Measurements from ENCODE around the gene IGFLR1.

IGFLR1 gene

GRCh38 chr19:35780058-35780457 lies 37.8 kb upstream of the IGFLR1 start:
- Histone ChIP-seq H3K27ac (no peak overlapping the region), H3K36me3 (peaks cover 76% of the 10 kb centered on the region), H3K4me1 (ENCODE audit: control insufficient read depth in 1 of 2, insufficient read depth in 1 of 2, low read depth in 1 of 2, low read length in 1 of 2) (peaks cover 9 to 12% of the 10 kb centered on the region in 2 experiments), H3K27me3 (no peaks in the 10 kb centered on the region), H3K9me3 (no peaks in the 10 kb centered on the region), H3K4me3 (ENCODE audit: low read depth in 1 of 2, low read length in 1 of 2) (no peak overlapping the region)
- TF ChIP-seq, protein P1, sequence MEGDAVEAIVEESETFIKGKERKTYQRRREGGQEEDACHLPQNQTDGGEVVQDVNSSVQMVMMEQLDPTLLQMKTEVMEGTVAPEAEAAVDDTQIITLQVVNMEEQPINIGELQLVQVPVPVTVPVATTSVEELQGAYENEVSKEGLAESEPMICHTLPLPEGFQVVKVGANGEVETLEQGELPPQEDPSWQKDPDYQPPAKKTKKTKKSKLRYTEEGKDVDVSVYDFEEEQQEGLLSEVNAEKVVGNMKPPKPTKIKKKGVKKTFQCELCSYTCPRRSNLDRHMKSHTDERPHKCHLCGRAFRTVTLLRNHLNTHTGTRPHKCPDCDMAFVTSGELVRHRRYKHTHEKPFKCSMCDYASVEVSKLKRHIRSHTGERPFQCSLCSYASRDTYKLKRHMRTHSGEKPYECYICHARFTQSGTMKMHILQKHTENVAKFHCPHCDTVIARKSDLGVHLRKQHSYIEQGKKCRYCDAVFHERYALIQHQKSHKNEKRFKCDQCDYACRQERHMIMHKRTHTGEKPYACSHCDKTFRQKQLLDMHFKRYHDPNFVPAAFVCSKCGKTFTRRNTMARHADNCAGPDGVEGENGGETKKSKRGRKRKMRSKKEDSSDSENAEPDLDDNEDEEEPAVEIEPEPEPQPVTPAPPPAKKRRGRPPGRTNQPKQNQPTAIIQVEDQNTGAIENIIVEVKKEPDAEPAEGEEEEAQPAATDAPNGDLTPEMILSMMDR (IDR thresholded peaks at IDR 0.05), result no peak

DNA sequence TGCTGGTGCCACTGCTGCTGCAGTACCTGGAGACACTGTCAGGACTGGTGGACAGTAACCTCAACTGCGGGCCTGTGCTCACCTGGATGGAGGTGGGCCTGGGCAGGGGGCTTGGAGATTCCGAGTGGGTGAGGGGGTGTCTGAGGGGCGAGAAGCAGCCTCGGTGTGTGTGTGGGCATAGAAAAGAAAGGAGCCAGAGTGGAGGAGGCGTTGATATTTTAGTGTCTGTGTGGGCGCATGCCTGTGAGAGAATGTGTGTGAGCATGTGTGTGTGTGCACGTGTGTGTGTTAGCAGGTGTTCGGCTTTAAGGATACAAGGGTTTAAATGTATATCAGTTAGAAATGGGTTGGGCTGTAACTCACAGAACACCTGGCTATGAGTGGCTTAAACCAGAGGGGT lies 36.8 kb upstream of the IGFLR1 start:
- Histone ChIP-seq H3K36me3 (peaks cover 65% of the 10 kb centered on the region), H3K27me3 (no peaks in the 10 kb centered on the region), H3K9me3 (no peaks in the 10 kb centered on the region), H3K27ac (no peak overlapping the region), H3K4me1 (ENCODE audit: control insufficient read depth in 1 of 2, insufficient read depth in 1 of 2, low read depth in 1 of 2, low read length in 1 of 2) (peaks cover 15 to 19% of the 10 kb centered on the region in 2 experiments), H3K4me3 (ENCODE audit: low read depth in 1 of 2, low read length in 1 of 2) (no peak overlapping the region)
- TF ChIP-seq, protein P1 (IDR thresholded peaks at IDR 0.05), result no peak

GRCh38 chr19:35777961-35778360 lies 35.7 kb upstream of the IGFLR1 start:
- peaks cover 55% of the 10 kb centered on the region for H3K36me3 ChIP-seq
- H3K27me3 ChIP-seq, result no peaks in the 10 kb centered on the region
- no peak overlapping the region for H3K4me3 ChIP-seq (ENCODE audit: low read depth in 1 of 2, low read length in 1 of 2)

GRCh38 chr19:35777086-35777841 lies 35.0 kb upstream of the IGFLR1 start:
- Histone ChIP-seq H3K9me3 (no peaks in the 10 kb centered on the region), H3K4me1 (ENCODE audit: control insufficient read depth in 1 of 2, insufficient read depth in 1 of 2, low read depth in 1 of 2, low read length in 1 of 2) (peaks cover 15 to 19% of the 10 kb centered on the region in 2 experiments), H3K4me3 (ENCODE audit: low read depth in 1 of 2, low read length in 1 of 2) (no peak overlapping the region), H3K36me3 (peaks cover 48% of the 10 kb centered on the region), H3K27ac (no peak overlapping the region), H3K27me3 (no peaks in the 10 kb centered on the region)
- TF ChIP-seq, protein P1 (IDR thresholded peaks at IDR 0.05), result no peak

More at GRCh38 chr19:35777961-35778360, 35.7 kb upstream of the IGFLR1 start:
- TF ChIP-seq, protein P1 (IDR thresholded peaks at IDR 0.05), result no peak
- H3K27ac ChIP-seq, result no peak overlapping the region
- peaks cover 15 to 19% of the 10 kb centered on the region in 2 experiments for H3K4me1 ChIP-seq (ENCODE audit: control insufficient read depth in 1 of 2, insufficient read depth in 1 of 2, low read depth in 1 of 2, low read length in 1 of 2)
- no peaks in the 10 kb centered on the region for H3K9me3 ChIP-seq

GRCh38 chr19:35776102-35776788 lies 34.0 kb upstream of the IGFLR1 start:
- H3K4me3 ChIP-seq (ENCODE audit: low read depth in 1 of 2, low read length in 1 of 2), result peak overlapping the region; percentile 74 to 93
- peaks cover 37% of the 10 kb centered on the region for H3K36me3 ChIP-seq
- no peak overlapping the region for H3K27ac ChIP-seq
- H3K27me3 ChIP-seq, result no peaks in the 10 kb centered on the region
- TF ChIP-seq, protein P1 (IDR thresholded peaks at IDR 0.05), result no peak
- no peaks in the 10 kb centered on the region for H3K9me3 ChIP-seq
- H3K4me1 ChIP-seq (ENCODE audit: control insufficient read depth in 1 of 2, insufficient read depth in 1 of 2, low read depth in 1 of 2, low read length in 1 of 2), result peaks cover 15 to 19% of the 10 kb centered on the region in 2 experiments

Data from neutrophil (primary cell).